OCI-LY7 (cell line): ENCODE measurements around the gene DYNLT4.

Experiments
- EZH2phosphoT487 ChIP-seq: fragments of 200-600 bp; sonication (generic); IDR thresholded peaks from 2 replicates; pipeline ENCODE4 v1.6.1; 2018; ENCODE audit warnings: low read depth, borderline replicate concordance, mild to moderate bottlenecking, mixed run types, antibody characterized with exemption, low read length, moderate library complexity, mixed read lengths
- TF ChIP-seq, protein P1 (sequence below): fragments of 200-600 bp; sonication (generic); conservative IDR thresholded peaks from 2 replicates; pipeline ENCODE4 v1.5.1; 2014; ENCODE audit warnings: mild to moderate bottlenecking, antibody characterized with exemption, low read length, moderate library complexity, mixed read lengths

GRCh38 chr1:44832056-44832705 lies 25.0 kb upstream of the DYNLT4 start:
- TF ChIP-seq, protein P1, sequence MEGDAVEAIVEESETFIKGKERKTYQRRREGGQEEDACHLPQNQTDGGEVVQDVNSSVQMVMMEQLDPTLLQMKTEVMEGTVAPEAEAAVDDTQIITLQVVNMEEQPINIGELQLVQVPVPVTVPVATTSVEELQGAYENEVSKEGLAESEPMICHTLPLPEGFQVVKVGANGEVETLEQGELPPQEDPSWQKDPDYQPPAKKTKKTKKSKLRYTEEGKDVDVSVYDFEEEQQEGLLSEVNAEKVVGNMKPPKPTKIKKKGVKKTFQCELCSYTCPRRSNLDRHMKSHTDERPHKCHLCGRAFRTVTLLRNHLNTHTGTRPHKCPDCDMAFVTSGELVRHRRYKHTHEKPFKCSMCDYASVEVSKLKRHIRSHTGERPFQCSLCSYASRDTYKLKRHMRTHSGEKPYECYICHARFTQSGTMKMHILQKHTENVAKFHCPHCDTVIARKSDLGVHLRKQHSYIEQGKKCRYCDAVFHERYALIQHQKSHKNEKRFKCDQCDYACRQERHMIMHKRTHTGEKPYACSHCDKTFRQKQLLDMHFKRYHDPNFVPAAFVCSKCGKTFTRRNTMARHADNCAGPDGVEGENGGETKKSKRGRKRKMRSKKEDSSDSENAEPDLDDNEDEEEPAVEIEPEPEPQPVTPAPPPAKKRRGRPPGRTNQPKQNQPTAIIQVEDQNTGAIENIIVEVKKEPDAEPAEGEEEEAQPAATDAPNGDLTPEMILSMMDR, result no peak
- no peak for TF ChIP-seq EZH2phosphoT487
